NOMO-1 (cell line): ENCODE results near the gene PHC3.

Source experiments
- DNase-seq, 2 experiments: peaks; one replicate each; lab custom pipeline; 2025; ENCODE audit not compliant: unreplicated experiment in 2 of 2; lab: John Stamatoyannopoulos, UW

The PHC3 gene

GRCh38 chr3:170044795-170045244, 136.7 kb downstream of the PHC3 start:
- DNase-seq: peak; percentile 91 to 99

GRCh38 chr3:170044271-170044670, 137.3 kb downstream of the PHC3 start:
- peak in 1 of 2 experiments; percentile 32 for DNase-seq

GRCh38 chr3:170043506-170043905, 138.0 kb downstream of the PHC3 start:
- no peak for DNase-seq

GRCh38 chr3:170040418-170040817, 141.1 kb downstream of the PHC3 start:
- DNase-seq: no peak

- peak; percentile 80 to 82 for DNase-seq
Observed at GRCh38 chr3:170038434-170039110, 143.0 kb downstream of the PHC3 start.
